Natural killer cell (primary cell): ENCODE results near the gene FAM120A. TPM values are rescaled to one million over a fixed set of nuclear protein-coding genes. Genes with fewer than 3 reads are reported as not detected.

Source experiments
- ATAC-seq, 3 donors: fragments of 150-1000 bp in 2 of 3; fragments of 200-7000 bp in 1 of 3; cut with Tn5 transposase; 1 replicate in 1 of 3; 2 replicates in 2 of 3; pipeline ENCODE4 v1.10.0; 2021; ENCODE audit warnings: mild to moderate bottlenecking in 2 of 3, moderate library complexity in 2 of 3
- DNase-seq, 2 donors: peaks; one replicate each; pipeline versions ENCODE4 v3.0.0 to v3.0.0-alpha.2; 2013 to 2021; ENCODE audit warnings: mixed read lengths in 1 of 2
- H3K27ac ChIP-seq: one replicate; pipeline ENCODE4 v1.5.1; 2013; ENCODE audit warnings: mild to moderate bottlenecking, low read length
- H3K27me3 ChIP-seq: one replicate; pipeline ENCODE4 v1.6.1; 2013; ENCODE audit warnings: low read length; ENCODE audit not compliant: control insufficient read depth, insufficient read depth
- H3K36me3 ChIP-seq: one replicate; pipeline ENCODE4 v1.6.1; 2013; ENCODE audit warnings: low read length; ENCODE audit not compliant: control insufficient read depth, insufficient read depth
- H3K4me1 ChIP-seq: one replicate; pipeline ENCODE4 v1.6.1; 2013; ENCODE audit warnings: low read length; ENCODE audit not compliant: control insufficient read depth, insufficient read depth
- H3K4me3 ChIP-seq: one replicate; pipeline ENCODE4 v1.5.1; 2013; ENCODE audit warnings: low read length
- H3K9me3 ChIP-seq: one replicate; pipeline ENCODE4 v1.6.1; 2013; ENCODE audit warnings: low read length; ENCODE audit not compliant: control insufficient read depth, insufficient read depth
- H3K27ac Mint-ChIP-seq, 2 donors: one replicate each; pipeline ENCODE4 v1.8.0; 2022; ENCODE audit warnings: mild to moderate bottlenecking in 2 of 2, mixed read lengths in 2 of 2, moderate library complexity in 1 of 2
- H3K27me3 Mint-ChIP-seq, 2 donors: one replicate each; pipeline ENCODE4 v1.8.0; 2022; ENCODE audit warnings: low read depth in 2 of 2, mixed read lengths in 2 of 2
- H3K36me3 Mint-ChIP-seq: one replicate; pipeline ENCODE4 v1.8.0; 2022; ENCODE audit warnings: mixed read lengths
- H3K4me1 Mint-ChIP-seq, 2 donors: one replicate each; pipeline ENCODE4 v1.8.0; 2022; ENCODE audit warnings: mixed read lengths in 2 of 2
- H3K4me3 Mint-ChIP-seq: one replicate; pipeline ENCODE4 v1.8.0; 2022; ENCODE audit warnings: mild to moderate bottlenecking, moderate library complexity, mixed read lengths
- H3K9me3 Mint-ChIP-seq, 2 donors: one replicate each; pipeline ENCODE4 v1.8.0; 2022; ENCODE audit warnings: mixed read lengths in 2 of 2
- WGBS: methylation state at CpG from one replicate; pipeline ENCODE4 v1.1.7; 2013; ENCODE audit warnings: missing lambda C conversion rate; ENCODE audit not compliant: insufficient coverage; 5-methylcytosine and 5-hydroxymethylcytosine counted together
- intact Hi-C: fragments of 100-400 bp; cut with micrococcal nuclease; formaldehyde crosslinking; loops from one replicate; pipeline ENCODE4 v1.14.2; 2022
- total RNA-seq, 4 donors: library from RNA; stranded (reverse); fragments of 120-200 nt in 1 of 4; gene quantifications; one replicate each; pipeline versions ENCODE4 v1.2.3 to v1.2.4, GENCODE V29; 2013 to 2022
- TF ChIP-seq, protein P1 (sequence below): fragments of 200-600 bp; IDR thresholded peaks from one replicate; pipeline ENCODE4 v1.8.0; 2022; ENCODE audit warnings: antibody characterized with exemption

Gene FAM120A
- total RNA-seq, 3 donors from 2014 or later (not counting 1 experiment from before 2014, with no cell fraction given), result 87.7 to 96.1 (median 91.5) TPM

DNA sequence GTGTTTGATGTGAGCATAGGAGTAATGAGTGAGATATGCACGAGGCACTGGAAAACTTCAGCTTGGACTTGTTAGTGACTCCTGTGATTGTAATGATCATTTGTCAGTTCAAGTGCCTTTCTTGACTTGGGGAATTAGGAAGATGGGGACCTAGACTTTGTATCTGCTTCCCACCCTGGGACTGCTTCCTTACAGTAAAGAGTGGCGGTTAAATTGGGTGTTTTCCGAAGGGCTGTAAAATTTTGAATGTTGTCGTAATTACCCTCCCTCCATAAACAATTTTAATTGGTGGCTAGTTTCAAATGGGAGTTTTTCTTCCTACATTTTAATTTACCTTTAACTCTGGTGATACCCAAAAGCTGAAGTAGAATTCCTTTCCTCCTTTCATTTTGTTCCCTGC, 25.4 kb downstream of the FAM120A start:
- H3K9me3 Mint-ChIP-seq, result no peaks in the 10 kb centered on the region
- no peak overlapping the region for H3K4me3 Mint-ChIP-seq
- WGBS, result 100% methylated on average over 1 of the region's 4 CpGs
- DNase-seq, result no peak
- intact Hi-C loops, result no loop called here
- Histone ChIP-seq H3K27ac (no peak overlapping the region), H3K9me3 (no peaks in the 10 kb centered on the region), H3K27me3 (no peaks in the 10 kb centered on the region), H3K36me3 (peaks cover 24% of the 10 kb centered on the region), H3K4me3 (no peak overlapping the region), H3K4me1 (peaks cover 5% of the 10 kb centered on the region)
- peak overlapping the region in 1 of 2 donors; percentile 27 for H3K27ac Mint-ChIP-seq
- ATAC-seq, result no peak
- H3K36me3 Mint-ChIP-seq, result no peaks in the 10 kb centered on the region
- TF ChIP-seq, protein P1, sequence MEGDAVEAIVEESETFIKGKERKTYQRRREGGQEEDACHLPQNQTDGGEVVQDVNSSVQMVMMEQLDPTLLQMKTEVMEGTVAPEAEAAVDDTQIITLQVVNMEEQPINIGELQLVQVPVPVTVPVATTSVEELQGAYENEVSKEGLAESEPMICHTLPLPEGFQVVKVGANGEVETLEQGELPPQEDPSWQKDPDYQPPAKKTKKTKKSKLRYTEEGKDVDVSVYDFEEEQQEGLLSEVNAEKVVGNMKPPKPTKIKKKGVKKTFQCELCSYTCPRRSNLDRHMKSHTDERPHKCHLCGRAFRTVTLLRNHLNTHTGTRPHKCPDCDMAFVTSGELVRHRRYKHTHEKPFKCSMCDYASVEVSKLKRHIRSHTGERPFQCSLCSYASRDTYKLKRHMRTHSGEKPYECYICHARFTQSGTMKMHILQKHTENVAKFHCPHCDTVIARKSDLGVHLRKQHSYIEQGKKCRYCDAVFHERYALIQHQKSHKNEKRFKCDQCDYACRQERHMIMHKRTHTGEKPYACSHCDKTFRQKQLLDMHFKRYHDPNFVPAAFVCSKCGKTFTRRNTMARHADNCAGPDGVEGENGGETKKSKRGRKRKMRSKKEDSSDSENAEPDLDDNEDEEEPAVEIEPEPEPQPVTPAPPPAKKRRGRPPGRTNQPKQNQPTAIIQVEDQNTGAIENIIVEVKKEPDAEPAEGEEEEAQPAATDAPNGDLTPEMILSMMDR, result no peak
- H3K27me3 Mint-ChIP-seq, result no peaks in the 10 kb centered on the region
- H3K4me1 Mint-ChIP-seq, result peaks cover 29 to 38% of the 10 kb centered on the region in 2 donors

DNA sequence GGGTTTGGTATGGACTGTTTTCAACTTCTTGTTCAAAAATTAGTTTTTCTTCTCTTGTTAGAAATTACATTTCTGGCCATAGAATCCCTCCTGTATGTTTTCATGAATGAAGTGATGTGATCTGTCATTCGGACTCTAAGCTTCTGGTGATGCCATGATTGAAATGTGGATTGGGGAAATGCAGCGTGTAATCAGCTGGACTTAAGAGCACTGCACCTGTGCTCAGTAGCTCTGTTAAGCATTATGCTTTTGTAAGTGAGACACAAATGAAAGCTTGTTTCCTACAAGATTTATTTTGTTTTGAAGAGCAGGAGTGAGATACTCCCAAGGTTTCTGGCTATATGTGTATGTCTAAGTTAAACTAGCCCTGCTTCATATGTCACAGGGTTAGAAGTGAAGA, 25.9 kb downstream of the FAM120A start:
- TF ChIP-seq, protein P1, result no peak
- no peaks in the 10 kb centered on the region for H3K9me3 Mint-ChIP-seq
- Histone ChIP-seq H3K27ac (no peak overlapping the region), H3K4me1 (peaks cover 5% of the 10 kb centered on the region), H3K27me3 (no peaks in the 10 kb centered on the region), H3K36me3 (peaks cover 24% of the 10 kb centered on the region), H3K4me3 (no peak overlapping the region), H3K9me3 (no peaks in the 10 kb centered on the region)
- intact Hi-C loops, result no loop called here
- peaks cover 31 to 36% of the 10 kb centered on the region in 2 donors for H3K4me1 Mint-ChIP-seq
- no peak overlapping the region for H3K4me3 Mint-ChIP-seq
- H3K27me3 Mint-ChIP-seq, result no peaks in the 10 kb centered on the region
- H3K36me3 Mint-ChIP-seq, result no peaks in the 10 kb centered on the region
- ATAC-seq, result no peak
- no peak for DNase-seq
- H3K27ac Mint-ChIP-seq, result peak overlapping the region in 1 of 2 donors; percentile 27
- 100% methylated on average over 2 of the region's 2 CpGs for WGBS

DNA sequence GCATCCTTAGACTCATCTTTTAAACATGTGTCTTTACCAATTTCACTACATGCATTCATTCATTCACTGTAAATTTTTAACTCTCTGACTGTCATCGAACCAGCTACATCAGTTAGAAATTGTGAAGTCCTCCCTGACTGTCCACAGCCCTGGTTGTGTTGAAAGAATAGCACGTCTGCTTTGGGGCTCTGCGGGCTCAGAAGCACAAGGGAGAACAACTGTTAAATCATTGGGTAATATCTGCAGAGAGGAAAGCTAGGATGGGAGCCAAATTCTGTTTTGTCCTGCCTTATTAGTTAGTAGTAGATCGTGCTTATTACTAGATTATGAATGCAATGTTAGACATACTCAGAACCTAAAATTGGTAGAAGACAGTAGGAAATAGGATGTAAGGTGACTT, 28.2 kb downstream of the FAM120A start:
- Mint-ChIP-seq H3K36me3 (no peaks in the 10 kb centered on the region), H3K4me3 (no peak overlapping the region), H3K27ac (no peak overlapping the region), H3K27me3 (no peaks in the 10 kb centered on the region), H3K9me3 (no peaks in the 10 kb centered on the region), H3K4me1 (peaks cover 31 to 36% of the 10 kb centered on the region in 2 donors)
- no peaks in the 10 kb centered on the region for H3K9me3 ChIP-seq
- WGBS, result 93% methylated on average over 4 of the region's 4 CpGs
- H3K27ac ChIP-seq, result no peak overlapping the region
- TF ChIP-seq, protein P1, result no peak
- ATAC-seq (no peak), DNase-seq (no peak)
- no peaks in the 10 kb centered on the region for H3K27me3 ChIP-seq
- H3K36me3 ChIP-seq, result peaks cover 23% of the 10 kb centered on the region
- H3K4me1 ChIP-seq, result peaks cover 5% of the 10 kb centered on the region
- intact Hi-C loops, result no loop called here
- no peak overlapping the region for H3K4me3 ChIP-seq

DNA sequence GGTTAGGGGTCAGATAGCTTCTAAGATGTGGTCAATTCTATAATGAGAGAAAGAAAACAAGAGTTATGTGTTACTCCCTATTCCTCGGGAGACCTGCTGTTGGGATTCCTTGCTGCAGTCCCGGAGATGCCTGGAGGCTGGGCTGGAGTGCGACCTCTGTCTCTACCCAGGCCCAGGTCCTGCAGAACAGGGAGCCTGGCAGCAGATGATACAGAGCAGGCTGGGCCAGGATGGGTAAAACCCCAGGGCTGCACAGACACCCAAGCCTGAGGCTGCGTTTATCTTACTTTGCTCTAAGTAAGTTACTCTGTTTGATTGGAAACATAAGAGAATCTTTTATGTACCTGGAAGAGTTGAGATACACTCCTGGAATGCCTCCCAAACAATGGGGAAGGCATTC, 28.8 kb downstream of the FAM120A start:
- Mint-ChIP-seq H3K4me3 (no peak overlapping the region), H3K27ac (no peak overlapping the region), H3K4me1 (peaks cover 30 to 34% of the 10 kb centered on the region in 2 donors), H3K9me3 (no peaks in the 10 kb centered on the region), H3K36me3 (no peaks in the 10 kb centered on the region), H3K27me3 (no peaks in the 10 kb centered on the region)
- Histone ChIP-seq H3K27me3 (no peaks in the 10 kb centered on the region), H3K27ac (no peak overlapping the region), H3K9me3 (no peaks in the 10 kb centered on the region), H3K4me3 (no peak overlapping the region), H3K4me1 (peaks cover 5% of the 10 kb centered on the region), H3K36me3 (peaks cover 25% of the 10 kb centered on the region)
- TF ChIP-seq, protein P1, result no peak
- no peak for ATAC-seq
- intact Hi-C loops, result no loop called here
- no peak for DNase-seq
- 95% methylated on average over 4 of the region's 4 CpGs for WGBS
